Thyroid gland (tissue), 4 donors: ENCODE data around the gene GSTA3. TPM values are rescaled to one million over a fixed set of nuclear protein-coding genes. Genes with fewer than 3 reads are reported as not detected.

Source experiments
- DNase-seq, 2 donors: peaks; one replicate each; pipeline ENCODE4 v3.0.0-alpha.2; 2019
- H3K27ac ChIP-seq, 3 donors: fragments of 200-600 bp; sonication (generic); 1 replicate in 2 of 3; 2 replicates in 1 of 3; pipeline ENCODE4 v1.5.1; 2016 to 2019; ENCODE audit warnings: mild to moderate bottlenecking in 1 of 3, moderate library complexity in 1 of 3
- H3K27me3 ChIP-seq: fragments of 200-600 bp; sonication (generic); one replicate; pipeline ENCODE4 v1.5.1; 2019
- H3K36me3 ChIP-seq, 2 donors: fragments of 200-600 bp; sonication (generic); one replicate each; pipeline ENCODE4 v1.5.1; 2016 to 2019
- H3K4me1 ChIP-seq, 2 donors: fragments of 200-600 bp; sonication (generic); one replicate each; pipeline ENCODE4 v1.5.1; 2017 to 2019
- H3K4me3 ChIP-seq, 3 donors: fragments of 200-600 bp; sonication (generic); replicated peaks in 1 of 3; 1 replicate in 2 of 3; 2 replicates in 1 of 3; pipeline ENCODE4 v1.5.1; 2016; ENCODE audit warnings: mild to moderate bottlenecking in 1 of 3
- H3K9me3 ChIP-seq: fragments of 200-600 bp; sonication (generic); one replicate; pipeline ENCODE4 v1.5.1; 2017
- POLR2A ChIP-seq, 2 donors: fragments of 450-650 bp; IDR thresholded peaks; one replicate each; pipeline ENCODE4 v1.6.1; 2017; ENCODE audit warnings: antibody characterized with exemption in 2 of 2, mild to moderate bottlenecking in 2 of 2, moderate library complexity in 1 of 2
- WGBS, 2 donors: methylation state at CpG; one replicate each; pipeline ENCODE4 v1.1.5; 2017; 5-methylcytosine and 5-hydroxymethylcytosine counted together
- intact Hi-C: fragments of 100-400 bp; cut with DNase I; formaldehyde crosslinking; loops from one replicate; pipeline ENCODE4 v1.15.1; 2023
- total RNA-seq, 4 donors: library from RNA; depleted of rRNA; stranded (reverse); fragments of >200 nt; gene quantifications; one replicate each; pipeline ENCODE4 v1.2.3, GENCODE V29; 2016
- TF ChIP-seq, protein P1 (sequence below), 6 experiments: fragments of 200-600 bp in 3 of 6; fragments of 450-650 bp in 3 of 6; sonication (generic) in 3 of 6; IDR thresholded peaks; one replicate each; pipeline ENCODE4 v1.5.1; 2016 to 2019; ENCODE audit warnings: antibody characterized with exemption in 6 of 6, mild to moderate bottlenecking in 2 of 6, inconsistent platforms in 1 of 6, moderate library complexity in 1 of 6

The GSTA3 gene
- total RNA-seq, 4 donors from 2014 or later, result not detected

GRCh38 chr6:52894285-52894684, 15.2 kb downstream of the GSTA3 start:
- intact Hi-C loops, result no loop called here
- 83 to 84% methylated on average over 2 of the region's 2 CpGs for WGBS, 2 donors
- Histone ChIP-seq H3K4me3 (no peak overlapping the region), H3K27ac (no peak overlapping the region), H3K4me1 (no peaks in the 10 kb centered on the region), H3K36me3 (no peaks in the 10 kb centered on the region), H3K9me3 (no peaks in the 10 kb centered on the region), H3K27me3 (no peaks in the 10 kb centered on the region)
- DNase-seq, result no peak
- no peak for TF ChIP-seq POLR2A (IDR thresholded peaks at IDR 0.05)
- TF ChIP-seq, protein P1, sequence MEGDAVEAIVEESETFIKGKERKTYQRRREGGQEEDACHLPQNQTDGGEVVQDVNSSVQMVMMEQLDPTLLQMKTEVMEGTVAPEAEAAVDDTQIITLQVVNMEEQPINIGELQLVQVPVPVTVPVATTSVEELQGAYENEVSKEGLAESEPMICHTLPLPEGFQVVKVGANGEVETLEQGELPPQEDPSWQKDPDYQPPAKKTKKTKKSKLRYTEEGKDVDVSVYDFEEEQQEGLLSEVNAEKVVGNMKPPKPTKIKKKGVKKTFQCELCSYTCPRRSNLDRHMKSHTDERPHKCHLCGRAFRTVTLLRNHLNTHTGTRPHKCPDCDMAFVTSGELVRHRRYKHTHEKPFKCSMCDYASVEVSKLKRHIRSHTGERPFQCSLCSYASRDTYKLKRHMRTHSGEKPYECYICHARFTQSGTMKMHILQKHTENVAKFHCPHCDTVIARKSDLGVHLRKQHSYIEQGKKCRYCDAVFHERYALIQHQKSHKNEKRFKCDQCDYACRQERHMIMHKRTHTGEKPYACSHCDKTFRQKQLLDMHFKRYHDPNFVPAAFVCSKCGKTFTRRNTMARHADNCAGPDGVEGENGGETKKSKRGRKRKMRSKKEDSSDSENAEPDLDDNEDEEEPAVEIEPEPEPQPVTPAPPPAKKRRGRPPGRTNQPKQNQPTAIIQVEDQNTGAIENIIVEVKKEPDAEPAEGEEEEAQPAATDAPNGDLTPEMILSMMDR (IDR thresholded peaks at IDR 0.05), result no peak

DNA sequence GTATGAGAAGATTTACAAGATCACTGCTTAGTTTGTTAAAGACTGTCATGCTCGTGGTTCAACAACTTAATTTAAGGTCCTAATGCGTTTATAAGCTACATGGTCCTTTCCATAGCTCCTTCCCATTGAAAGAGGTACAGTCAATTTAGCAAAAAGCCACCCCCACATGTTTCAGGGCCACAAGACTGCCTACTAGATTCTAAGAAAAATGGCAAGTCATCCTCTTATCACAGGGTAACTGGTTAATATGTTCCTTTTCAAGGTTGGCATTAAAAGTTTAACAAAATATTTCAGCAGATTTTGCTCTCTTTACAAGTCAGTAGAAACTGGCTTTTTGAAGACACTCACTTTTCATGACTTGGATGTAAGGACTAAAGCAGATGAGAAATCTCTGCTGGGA, 15.7 kb downstream of the GSTA3 start:
- intact Hi-C loops, result no loop called here
- WGBS, 2 donors, result 69 to 72% methylated on average over 2 of the region's 2 CpGs
- Histone ChIP-seq H3K9me3 (no peaks in the 10 kb centered on the region), H3K36me3 (no peaks in the 10 kb centered on the region), H3K27me3 (no peaks in the 10 kb centered on the region), H3K4me3 (no peak overlapping the region), H3K4me1 (no peaks in the 10 kb centered on the region), H3K27ac (no peak overlapping the region)
- TF ChIP-seq, protein P1 (IDR thresholded peaks at IDR 0.05), result no peak
- no peak for TF ChIP-seq POLR2A (IDR thresholded peaks at IDR 0.05)
- no peak for DNase-seq

GRCh38 chr6:52893221-52893620, 16.3 kb downstream of the GSTA3 start:
- no peak overlapping the region for H3K4me3 ChIP-seq
- intact Hi-C loops, result no loop called here
- DNase-seq, result no peak
- TF ChIP-seq, protein P1 (IDR thresholded peaks at IDR 0.05), result no peak
- no peak for TF ChIP-seq POLR2A (IDR thresholded peaks at IDR 0.05)
- 86 to 88% methylated on average over 4 of the region's 4 CpGs for WGBS, 2 donors
- H3K9me3 ChIP-seq, result no peaks in the 10 kb centered on the region
- no peak overlapping the region for H3K27ac ChIP-seq
- H3K27me3 ChIP-seq, result no peaks in the 10 kb centered on the region
- H3K36me3 ChIP-seq, result no peaks in the 10 kb centered on the region
- H3K4me1 ChIP-seq, result no peaks in the 10 kb centered on the region

- Histone ChIP-seq H3K4me3 (no peak overlapping the region), H3K4me1 (no peaks in the 10 kb centered on the region), H3K27ac (no peak overlapping the region), H3K36me3 (no peaks in the 10 kb centered on the region), H3K9me3 (no peaks in the 10 kb centered on the region), H3K27me3 (no peaks in the 10 kb centered on the region)
- DNase-seq, result no peak
- TF ChIP-seq, protein P1 (IDR thresholded peaks at IDR 0.05), result no peak
- no peak for TF ChIP-seq POLR2A (IDR thresholded peaks at IDR 0.05)
- intact Hi-C loops, result no loop called here
- 81 to 91% methylated on average over 3 of the region's 3 CpGs for WGBS, 2 donors
Measured at GRCh38 chr6:52890018-52890417, 19.5 kb downstream of the GSTA3 start.

DNA sequence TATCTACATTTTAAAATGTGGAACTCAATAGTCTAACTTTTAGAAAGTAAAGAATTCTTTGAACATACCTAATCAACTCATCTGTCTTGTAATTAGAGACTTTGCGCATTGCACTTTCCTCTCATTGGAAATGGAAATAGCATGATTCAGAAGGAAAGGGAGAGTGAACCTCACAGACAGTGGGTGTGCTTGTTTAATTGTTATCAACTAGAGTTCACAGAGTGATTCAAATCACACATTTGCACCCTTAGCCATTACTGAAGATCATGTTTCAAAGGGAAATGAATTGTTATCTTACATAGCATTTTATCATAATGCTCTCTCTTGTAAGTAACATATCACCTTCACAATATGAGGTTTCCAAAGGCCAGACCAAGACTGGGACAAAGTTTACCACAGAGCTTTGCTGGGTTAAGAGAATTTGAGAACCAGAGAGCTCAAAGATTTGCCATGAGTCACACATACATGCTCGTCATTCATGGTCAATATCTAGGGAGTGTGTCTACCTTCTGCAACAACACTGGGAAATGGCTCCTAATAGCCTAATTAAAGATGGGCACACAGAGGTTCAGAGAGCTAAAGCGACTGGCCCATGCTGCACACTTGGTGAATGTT, 21.5 kb downstream of the GSTA3 start:
- no peak for TF ChIP-seq POLR2A (IDR thresholded peaks at IDR 0.05)
- TF ChIP-seq, protein P1 (IDR thresholded peaks at IDR 0.05), result no peak
- H3K9me3 ChIP-seq, result no peaks in the 10 kb centered on the region
- intact Hi-C loops, result loop anchor here (10.0 kb wide), 1 partner anchor 97 kb away; no protein-coding TSS in a partner anchor
- no peak overlapping the region for H3K27ac ChIP-seq
- no peaks in the 10 kb centered on the region for H3K4me1 ChIP-seq
- no peaks in the 10 kb centered on the region for H3K27me3 ChIP-seq
- 92 to 96% methylated on average over 3 of the region's 3 CpGs for WGBS, 2 donors
- no peaks in the 10 kb centered on the region for H3K36me3 ChIP-seq
- no peak overlapping the region for H3K4me3 ChIP-seq
- DNase-seq, result no peak
